Activated CD4-positive, alpha-beta memory T cell treated with anti-CD3 and anti-CD28 coated beads for 36 hours (primary cell): Measurements from ENCODE around the gene RPS6KA2. TPM values are rescaled to one million over a fixed set of nuclear protein-coding genes. Genes with fewer than 3 reads are reported as not detected.
A peak's percentile ranks its signal among the peaks of the same experiment; 100 is the strongest.
"Not testable (repeated sequence)": the region's sequence is repeated elsewhere in the genome, so short reads cannot be mapped to it uniquely, and the experiment has no call there.

Source experiments
- CTCF ChIA-PET: fragments of 350-600 bp; sonication (Branson Sonifier 250); formaldehyde crosslinking; loops from one replicate; lab custom pipeline; 2021; ENCODE audit warnings: antibody characterized with exemption, inconsistent platforms; lab: Charles Lee
- POLR2A ChIA-PET: fragments of 350-600 bp; sonication (Branson Sonifier 250); formaldehyde crosslinking; loops from one replicate; lab custom pipeline; 2021; ENCODE audit warnings: antibody characterized with exemption; lab: Charles Lee
- DNase-seq: peaks from one replicate; pipeline ENCODE4 v3.0.0-alpha.2; 2020
- H3K27ac Mint-ChIP-seq: one replicate; pipeline ENCODE4 v1.8.0; 2021; ENCODE audit warnings: mixed read lengths
- H3K27me3 Mint-ChIP-seq: one replicate; pipeline ENCODE4 v1.8.0; 2021; ENCODE audit warnings: mixed read lengths
- H3K36me3 Mint-ChIP-seq: one replicate; pipeline ENCODE4 v1.8.0; 2021; ENCODE audit warnings: mixed read lengths
- H3K4me1 Mint-ChIP-seq: one replicate; pipeline ENCODE4 v1.8.0; 2021; ENCODE audit warnings: low read depth, mixed read lengths
- H3K4me3 Mint-ChIP-seq: one replicate; pipeline ENCODE4 v1.8.0; 2021; ENCODE audit warnings: mild to moderate bottlenecking, mixed read lengths
- H3K9me3 Mint-ChIP-seq: one replicate; pipeline ENCODE4 v1.8.0; 2021; ENCODE audit warnings: mixed read lengths
- intact Hi-C: fragments of 100-400 bp; cut with micrococcal nuclease; formaldehyde crosslinking; loops from one replicate; pipeline ENCODE4 v1.15.1; 2023
- total RNA-seq, 2 experiments: library from RNA; stranded (reverse); gene quantifications; one replicate each; pipeline ENCODE4 v1.2.3, GENCODE V29; 2021

RPS6KA2 gene
- total RNA-seq, 2 experiments from 2014 or later = 7.7 to 7.9 TPM

DNA sequence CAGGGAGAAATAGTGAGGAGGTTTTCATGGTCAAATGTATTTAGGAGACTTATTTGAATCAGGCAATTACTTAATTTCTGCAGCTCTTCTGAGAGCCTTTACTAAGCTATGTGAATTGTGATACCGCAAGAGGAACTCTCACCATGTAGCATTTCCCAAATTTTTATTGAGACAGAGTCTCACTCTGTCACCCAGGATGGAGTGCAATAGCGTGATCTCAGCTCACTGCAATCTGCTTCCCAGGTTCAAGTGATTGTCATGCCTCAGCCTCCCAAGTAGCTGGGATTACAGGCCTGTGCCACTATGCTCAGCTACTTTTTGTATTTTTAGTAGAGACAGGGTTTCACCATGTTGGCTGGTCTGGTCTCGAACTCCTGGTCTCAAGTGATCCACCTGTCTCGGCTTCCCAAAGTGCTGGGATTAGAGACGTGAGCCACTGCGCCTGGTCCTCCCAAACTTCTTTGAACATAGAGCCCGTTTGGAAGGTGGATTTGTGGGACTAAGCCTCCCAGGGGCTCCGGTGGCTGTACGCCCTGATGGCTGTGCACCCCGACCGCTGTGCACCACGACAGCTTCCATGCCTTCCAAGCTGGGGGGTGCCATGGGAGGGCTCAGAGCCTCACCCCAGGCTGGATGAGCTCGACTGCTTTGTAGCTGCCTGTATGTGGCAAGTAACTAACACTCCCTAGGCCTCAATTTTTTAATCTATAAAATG lies 238.6 kb downstream of the RPS6KA2 start:
- H3K9me3 Mint-ChIP-seq = no peaks in the 10 kb centered on the region
- DNase-seq = no peak
- H3K4me3 Mint-ChIP-seq = no peak overlapping the region
- H3K4me1 Mint-ChIP-seq = peaks cover 2% of the 10 kb centered on the region
- H3K36me3 Mint-ChIP-seq = no peaks in the 10 kb centered on the region
- no peaks in the 10 kb centered on the region for H3K27me3 Mint-ChIP-seq
- ChIA-PET POLR2A (no interaction called here), CTCF (interaction anchor here (1.4 to 1.5 kb wide), 2 partner anchors 11 to 112 kb away, joined by 3 to 5 read pairs; no protein-coding TSS in a partner anchor)
- intact Hi-C loops = loop anchor here (10.0 kb wide), 1 partner anchor 504 kb away; no protein-coding TSS in a partner anchor
- no peak overlapping the region for H3K27ac Mint-ChIP-seq

DNA sequence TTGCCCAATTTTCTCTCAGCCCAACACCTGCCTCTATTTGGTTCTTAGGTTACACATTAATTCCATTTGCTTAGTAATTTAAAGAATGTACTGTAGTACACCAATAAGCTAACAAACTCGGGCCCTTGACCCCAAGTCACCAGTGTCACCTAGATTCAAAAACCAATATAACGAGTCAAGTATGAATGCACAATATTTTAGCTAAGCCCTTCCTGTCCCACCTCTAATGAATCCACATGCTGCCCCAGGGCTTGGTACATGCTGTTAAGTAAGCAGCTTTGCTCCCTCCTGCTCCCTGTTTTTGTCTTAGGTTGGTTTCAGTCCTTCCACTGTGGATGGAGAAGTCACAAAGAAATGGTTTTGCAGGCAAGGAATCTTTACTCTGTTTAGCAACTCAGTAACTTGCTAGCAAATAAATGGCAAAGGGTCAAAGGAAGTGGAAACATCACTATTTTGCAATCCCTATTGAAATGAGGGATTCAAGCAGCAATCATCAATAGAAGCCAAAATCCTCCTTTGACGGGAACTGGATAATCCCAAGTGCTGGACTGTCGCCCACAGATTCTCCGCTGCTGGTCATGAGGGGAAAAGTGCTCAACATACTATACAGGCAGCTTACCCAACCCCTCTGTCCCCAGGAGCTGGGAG lies 239.3 kb downstream of the RPS6KA2 start:
- Mint-ChIP-seq H3K36me3 (no peaks in the 10 kb centered on the region), H3K9me3 (no peaks in the 10 kb centered on the region), H3K27ac (no peak overlapping the region), H3K4me3 (no peak overlapping the region), H3K4me1 (peaks cover 2% of the 10 kb centered on the region), H3K27me3 (no peaks in the 10 kb centered on the region)
- CTCF ChIA-PET = interaction anchor here (1.4 to 1.5 kb wide), 2 partner anchors 10 to 111 kb away, joined by 3 to 5 read pairs; no protein-coding TSS in a partner anchor
- intact Hi-C loops = loop anchor here (10.0 kb wide), 1 partner anchor 503 kb away; no protein-coding TSS in a partner anchor
- POLR2A ChIA-PET = no interaction called here
- DNase-seq = no peak

GRCh38 chr6:166387098-166387497 lies 240.0 kb downstream of the RPS6KA2 start:
- H3K4me1 Mint-ChIP-seq, H3K9me3 Mint-ChIP-seq, H3K36me3 Mint-ChIP-seq, DNase-seq, H3K27ac Mint-ChIP-seq, POLR2A ChIA-PET, H3K4me3 Mint-ChIP-seq, H3K27me3 Mint-ChIP-seq: not testable (repeated sequence)
- CTCF ChIA-PET = interaction anchor here (0.7 to 1.5 kb wide), 4 partner anchors 9 to 236 kb away, joined by 3 to 5 read pairs (median 4); no protein-coding TSS in a partner anchor
- intact Hi-C loops = loop anchor here (10.0 kb wide), 1 partner anchor 502 kb away; no protein-coding TSS in a partner anchor

DNA sequence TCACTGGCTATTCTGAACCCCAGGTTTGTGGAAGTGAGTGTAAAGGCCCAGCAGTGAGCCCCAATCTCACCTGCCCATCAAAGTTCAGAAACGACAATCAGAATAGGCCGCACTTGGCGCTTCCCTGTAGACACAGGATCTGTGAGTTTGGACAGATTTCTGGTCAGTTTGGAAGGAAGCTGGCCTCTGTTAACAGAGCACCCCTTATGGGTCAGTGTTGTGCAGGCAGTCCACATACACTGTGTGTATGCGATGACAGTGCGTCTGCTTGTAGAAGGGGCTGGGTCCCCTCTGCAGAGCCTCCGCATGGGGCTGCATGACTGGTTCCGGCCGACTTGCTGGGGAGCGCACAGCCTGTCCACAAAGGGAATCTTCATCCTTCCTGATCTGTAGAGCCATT lies 240.9 kb downstream of the RPS6KA2 start:
- intact Hi-C loops = loop anchor here (10.0 kb wide), 1 partner anchor 501 kb away; no protein-coding TSS in a partner anchor
- no peak for DNase-seq
- POLR2A ChIA-PET = no interaction called here
- Mint-ChIP-seq H3K4me1 (peaks cover 5% of the 10 kb centered on the region), H3K36me3 (no peaks in the 10 kb centered on the region), H3K27me3 (no peaks in the 10 kb centered on the region), H3K9me3 (no peaks in the 10 kb centered on the region), H3K4me3 (no peak overlapping the region), H3K27ac (no peak overlapping the region)
- CTCF ChIA-PET = no interaction called here

- peak; percentile 49 for DNase-seq
- POLR2A ChIA-PET = interaction anchor here (1.5 kb wide), 1 partner anchor 42 kb away, joined by 3 read pairs; no protein-coding TSS in a partner anchor
- H3K27ac Mint-ChIP-seq = peak overlapping the region; percentile 74
- H3K36me3 Mint-ChIP-seq, H3K9me3 Mint-ChIP-seq, H3K27me3 Mint-ChIP-seq, H3K4me1 Mint-ChIP-seq: not testable (repeated sequence)
- CTCF ChIA-PET = interaction anchor here (0.9 to 1.4 kb wide), 3 partner anchors 31 to 71 kb away, joined by 3 to 4 read pairs (median 3); no protein-coding TSS in a partner anchor
- peak overlapping the region; percentile 80 for H3K4me3 Mint-ChIP-seq
- intact Hi-C loops = loop anchor here (1.0 to 10.0 kb wide), 7 partner anchors 17 to 573 kb away; partner anchors contain the start of gene RNASET2
Observed at GRCh38 chr6:166383802-166384363, 243.2 kb downstream of the RPS6KA2 start.

- H3K27ac Mint-ChIP-seq = peak within 1 kb of the TSS; percentile 74
- H3K27me3 Mint-ChIP-seq = no peaks in the 10 kb centered on the region
- DNase-seq = peak; percentile 96
- ChIA-PET POLR2A (interaction anchor here (1.5 kb wide), 1 partner anchor 41 kb away, joined by 3 read pairs; no protein-coding TSS in a partner anchor), CTCF (interaction anchor here (1.0 to 1.4 kb wide), 2 partner anchors 41 to 70 kb away, joined by 3 to 4 read pairs; no protein-coding TSS in a partner anchor)
- peak within 1 kb of the TSS; percentile 87 for H3K4me3 Mint-ChIP-seq
- no peaks in the 10 kb centered on the region for H3K9me3 Mint-ChIP-seq
- intact Hi-C loops = loop anchor here (1.0 to 10.0 kb wide), 7 partner anchors 18 to 574 kb away; partner anchors contain the start of gene RNASET2
- H3K36me3 Mint-ChIP-seq = no peaks in the 10 kb centered on the region
- peaks cover 7% of the 10 kb centered on the region for H3K4me1 Mint-ChIP-seq
Observed at GRCh38 chr6:166382933-166383801, 243.9 kb downstream of the RPS6KA2 start, which contains the start of gene MPC1. MPC1 (minus strand) TSS chr6:166382940; CDS start chr6:166382876, 64 bp downstream.

DNA sequence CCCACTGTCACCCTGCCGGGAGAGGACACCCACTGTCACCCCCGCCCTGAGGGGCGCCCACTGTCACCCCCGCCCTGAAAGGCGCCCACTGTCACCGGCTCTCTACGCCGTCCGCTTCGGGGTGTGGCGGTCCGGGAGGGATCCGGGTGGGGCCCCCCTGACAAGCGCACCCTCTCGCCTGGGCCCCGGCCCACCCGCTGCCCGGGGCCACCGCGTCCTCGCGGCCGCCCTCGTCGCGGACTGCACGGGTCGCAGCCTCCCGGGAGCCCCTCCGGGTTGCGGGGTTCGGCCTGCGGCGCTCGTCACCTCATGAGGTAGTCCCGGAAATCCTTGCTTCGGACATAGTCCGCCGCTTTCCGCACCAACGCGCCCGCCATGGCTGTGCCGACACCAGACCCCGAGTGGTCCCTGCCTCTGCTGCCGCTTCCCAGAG lies 244.5 kb downstream of the RPS6KA2 start:
- H3K4me3 Mint-ChIP-seq = peak overlapping the region; percentile 87
- peaks cover 7% of the 10 kb centered on the region for H3K4me1 Mint-ChIP-seq
- H3K9me3 Mint-ChIP-seq = no peaks in the 10 kb centered on the region
- intact Hi-C loops = loop anchor here (2.0 to 10.0 kb wide), 4 partner anchors 18 to 574 kb away; partner anchors contain the start of gene RNASET2
- peak overlapping the region; percentile 33 for H3K27ac Mint-ChIP-seq
- POLR2A ChIA-PET = no interaction called here
- no peak for DNase-seq
- CTCF ChIA-PET = no interaction called here
- no peaks in the 10 kb centered on the region for H3K27me3 Mint-ChIP-seq
- H3K36me3 Mint-ChIP-seq = no peaks in the 10 kb centered on the region

- H3K4me1 Mint-ChIP-seq = peaks cover 7% of the 10 kb centered on the region
- intact Hi-C loops = loop anchor here (1.0 to 10.0 kb wide), 6 partner anchors 19 to 575 kb away; partner anchors contain the start of genes RNASET2 and RPS6KA2
- no peaks in the 10 kb centered on the region for H3K9me3 Mint-ChIP-seq
- peak overlapping the region; percentile 87 for H3K4me3 Mint-ChIP-seq
- H3K36me3 Mint-ChIP-seq = no peaks in the 10 kb centered on the region
- POLR2A ChIA-PET = interaction anchor here (0.6 to 1.9 kb wide), 2 partner anchors 39 to 123 kb away, joined by 3 to 6 read pairs; partner anchors contain the start of gene SFT2D1
- peak; percentile 85 for DNase-seq
- peak overlapping the region; percentile 52 for H3K27ac Mint-ChIP-seq
- no peaks in the 10 kb centered on the region for H3K27me3 Mint-ChIP-seq
- CTCF ChIA-PET = interaction anchor here (0.6 to 5.1 kb wide), 32 partner anchors 8 to 245 kb away, joined by 3 to 55 read pairs (median 4); partner anchors contain the start of genes PRR18 and RPS6KA2
Observed at GRCh38 chr6:166381733-166382499, 245.1 kb downstream of the RPS6KA2 start.

- Mint-ChIP-seq H3K36me3 (no peaks in the 10 kb centered on the region), H3K27ac (peak overlapping the region; percentile 52), H3K4me3 (peak overlapping the region; percentile 87), H3K4me1 (peaks cover 7% of the 10 kb centered on the region), H3K9me3 (no peaks in the 10 kb centered on the region), H3K27me3 (no peaks in the 10 kb centered on the region)
- DNase-seq = no peak
- ChIA-PET POLR2A (interaction anchor here (0.6 to 1.9 kb wide), 2 partner anchors 39 to 122 kb away, joined by 3 to 6 read pairs; partner anchors contain the start of gene SFT2D1), CTCF (interaction anchor here (0.6 to 5.1 kb wide), 34 partner anchors 8 to 246 kb away, joined by 3 to 55 read pairs (median 4); partner anchors contain the start of genes PRR18 and RPS6KA2)
- intact Hi-C loops = loop anchor here (1.0 to 10.0 kb wide), 3 partner anchors 38 to 497 kb away; partner anchors contain the start of gene RPS6KA2
Observed at GRCh38 chr6:166381381-166381732, 245.7 kb downstream of the RPS6KA2 start.

DNA sequence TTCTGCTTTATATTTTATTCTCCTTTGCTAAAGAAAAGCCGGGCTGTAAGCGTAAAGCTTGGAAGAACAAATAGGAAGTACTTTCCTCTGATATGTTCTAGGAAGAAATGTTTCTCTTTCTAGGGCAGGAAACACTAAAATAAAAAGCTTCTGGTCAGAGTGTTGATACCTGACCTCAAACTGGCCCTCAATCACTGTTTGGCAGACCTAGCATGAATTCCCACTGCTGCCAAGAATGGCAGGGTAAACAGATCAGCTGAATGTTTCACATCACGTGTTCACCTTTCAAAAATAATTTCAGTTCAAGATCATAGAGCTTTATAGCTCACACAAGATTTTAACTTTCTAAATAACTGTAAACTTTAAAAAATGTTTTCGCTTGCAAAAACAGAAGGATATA lies 247.3 kb downstream of the RPS6KA2 start:
- Mint-ChIP-seq H3K9me3 (no peaks in the 10 kb centered on the region), H3K27ac (no peak overlapping the region), H3K36me3 (no peaks in the 10 kb centered on the region), H3K4me3 (no peak overlapping the region), H3K4me1 (peaks cover 7% of the 10 kb centered on the region), H3K27me3 (no peaks in the 10 kb centered on the region)
- intact Hi-C loops = loop anchor here (10.0 kb wide), 1 partner anchor 495 kb away; no protein-coding TSS in a partner anchor
- ChIA-PET POLR2A (interaction anchor here (1.9 kb wide), 1 partner anchor 37 kb away, joined by 6 read pairs; the partner anchor contains the start of gene SFT2D1), CTCF (interaction anchor here (0.6 to 5.1 kb wide), 5 partner anchors 19 to 104 kb away, joined by 4 to 55 read pairs (median 10); partner anchors contain the start of gene PRR18)
- DNase-seq = no peak
